ENCODE measurements around the gene WIPF2.

Gene WIPF2

DNA sequence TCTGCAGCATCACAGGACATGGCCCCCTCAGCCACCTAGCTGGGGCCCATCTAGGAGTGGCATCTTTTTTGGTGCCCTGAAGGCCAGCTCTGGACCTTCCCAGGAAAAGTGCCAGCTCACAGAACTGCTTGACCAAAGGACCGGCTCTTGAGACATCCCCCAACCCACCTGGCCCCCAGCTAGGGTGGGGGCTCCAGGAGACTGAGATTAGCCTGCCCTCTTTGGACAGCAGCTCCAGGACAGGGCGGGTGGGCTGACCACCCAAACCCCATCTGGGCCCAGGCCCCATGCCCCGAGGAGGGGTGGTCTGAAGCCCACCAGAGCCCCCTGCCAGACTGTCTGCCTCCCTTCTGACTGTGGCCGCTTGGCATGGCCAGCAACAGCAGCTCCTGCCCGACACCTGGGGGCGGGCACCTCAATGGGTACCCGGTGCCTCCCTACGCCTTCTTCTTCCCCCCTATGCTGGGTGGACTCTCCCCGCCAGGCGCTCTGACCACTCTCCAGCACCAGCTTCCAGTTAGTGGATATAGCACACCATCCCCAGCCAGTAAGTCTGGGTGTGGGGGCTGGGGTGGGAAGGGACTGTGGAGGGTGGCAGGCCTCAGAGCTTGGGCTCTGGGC lies 111.9 kb downstream of the WIPF2 start:
- DNase-seq, result no peak

DNA sequence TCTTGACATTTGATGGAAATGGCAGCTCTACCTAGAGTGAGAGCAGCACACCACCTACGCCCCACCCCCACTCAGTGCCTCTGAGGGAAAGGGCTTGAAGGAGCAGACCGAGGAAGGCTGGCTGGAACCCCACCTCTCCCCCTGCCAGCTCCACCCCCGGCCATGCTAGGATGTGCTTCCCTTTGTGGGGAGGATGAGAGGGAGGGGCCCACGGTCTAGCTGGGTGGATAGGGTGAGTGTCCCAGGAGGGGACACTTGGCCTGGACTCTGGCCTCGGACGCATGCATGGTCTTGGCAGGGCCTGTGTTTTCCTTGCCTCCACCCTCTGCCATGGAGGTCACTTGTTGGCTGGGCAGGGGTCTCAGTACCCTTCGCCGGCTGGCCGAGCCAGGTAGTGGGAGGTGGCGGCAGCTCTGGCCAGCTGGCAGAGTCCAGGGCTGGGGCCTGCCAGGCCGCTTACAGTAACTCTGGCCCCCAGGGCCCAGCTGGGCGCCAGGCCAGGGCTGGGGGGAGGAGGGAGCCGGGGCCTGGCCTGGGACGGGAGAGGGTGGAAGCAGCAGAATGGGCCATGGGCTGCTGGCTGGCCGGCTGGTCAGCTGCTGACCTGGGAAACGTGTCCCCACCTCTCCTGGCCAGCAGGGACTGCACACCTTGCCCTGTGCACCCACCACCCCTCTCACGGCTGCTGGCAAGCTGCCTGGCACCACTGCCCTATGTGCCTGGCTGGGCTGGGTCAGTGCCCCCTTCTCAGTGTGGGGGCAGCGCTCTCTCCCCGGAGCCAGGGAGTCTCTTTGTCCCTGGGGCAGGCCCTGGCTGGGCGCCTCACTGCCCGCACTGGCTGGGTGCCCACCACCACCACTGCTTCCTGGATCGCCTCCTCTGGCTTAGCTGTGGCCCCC lies 112.9 kb downstream of the WIPF2 start:
- no peak for DNase-seq
